Endothelial cell of umbilical vein (primary cell): ENCODE measurements around the gene PXN. TPM values are rescaled to one million over a fixed set of nuclear protein-coding genes. Genes with fewer than 3 reads are reported as not detected.

ENCODE experiments used
- BruUV-seq: library from RNA; stranded (reverse); fragments of 400-500 nt; replicated peaks from 2 replicates; lab custom pipeline; 2021; lab: Mats Ljungman, UMichigan
- CTCF ChIA-PET: fragments of 300-600, 350-600 bp; sonication (Branson Sonifier 250); formaldehyde crosslinking; loops from one replicate; lab custom pipeline; 2021; ENCODE audit warnings: antibody characterized with exemption, inconsistent platforms; lab: Charles Lee
- POLR2A ChIA-PET: fragments of 300-600, 350-600 bp; sonication (Branson Sonifier 250); formaldehyde crosslinking; loops from one replicate; lab custom pipeline; 2021; ENCODE audit warnings: antibody characterized with exemption, inconsistent platforms; lab: Charles Lee
- DNase-seq: peaks from one replicate; pipeline ENCODE4 v3.0.0-alpha.2; 2011; ENCODE audit warnings: low read depth, low spot score
- FAIRE-seq: peaks from 2 replicates; lab custom pipeline; 2011; peaks lifted over from hg19 to GRCh38; lab: Jason Lieb, UNC
- H2AFZ ChIP-seq: 2 replicates; pipeline ENCODE4 v1.6.0; 2012; ENCODE audit warnings: low read depth, low read length, control low read depth, inconsistent platforms
- H3K27ac ChIP-seq: 2 replicates; pipeline ENCODE4 v1.5.1; 2011; ENCODE audit warnings: low read depth, mild to moderate bottlenecking, control low read depth, low read length, moderate library complexity; ENCODE audit not compliant: insufficient read depth
- H3K27me3 ChIP-seq, 2 experiments: 2 replicates each; pipeline versions ENCODE4 v1.6.0 to v1.6.1; 2011; ENCODE audit warnings: low read length in 2 of 2, mixed read lengths in 1 of 2; ENCODE audit not compliant: control insufficient read depth in 2 of 2, insufficient read depth in 2 of 2
- H3K36me3 ChIP-seq, 2 experiments: 2 replicates in 1 of 2; 3 replicates in 1 of 2; pipeline ENCODE4 v1.5.1; 2011; ENCODE audit warnings: low read length in 2 of 2, mild to moderate bottlenecking in 1 of 2, moderate library complexity in 1 of 2; ENCODE audit not compliant: control insufficient read depth in 2 of 2, insufficient read depth in 2 of 2; ENCODE audit errors: extremely low read depth in 1 of 2
- H3K4me1 ChIP-seq: 3 replicates; pipeline ENCODE4 v1.5.1; 2011; ENCODE audit warnings: mild to moderate bottlenecking, low read length; ENCODE audit not compliant: control insufficient read depth, insufficient read depth; ENCODE audit errors: extremely low read depth
- H3K4me2 ChIP-seq: 2 replicates; pipeline ENCODE4 v1.6.1; 2011; ENCODE audit warnings: low read length, control low read depth, mixed read lengths; ENCODE audit not compliant: insufficient read depth
- H3K4me3 ChIP-seq, 3 experiments: fragments of 200-600 bp in 1 of 3; sonication (generic), shearing (Covaris generic) in 1 of 3; replicated peaks in 1 of 3; 2 replicates each; pipeline ENCODE4 v1.5.1; 2011 to 2016; ENCODE audit warnings: control low read depth in 3 of 3, low read length in 3 of 3, mild to moderate bottlenecking in 2 of 3, inconsistent platforms in 1 of 3, low read depth in 1 of 3, moderate library complexity in 1 of 3; ENCODE audit not compliant: insufficient read depth in 1 of 3
- H3K79me2 ChIP-seq: 2 replicates; pipeline ENCODE4 v1.6.0; 2012; ENCODE audit warnings: low read length, inconsistent platforms; ENCODE audit not compliant: control insufficient read depth, insufficient read depth
- H3K9ac ChIP-seq: replicated peaks from 2 replicates; pipeline ENCODE3; 2011; ENCODE audit warnings: low read length, control low read depth; ENCODE audit not compliant: insufficient read depth; ENCODE audit errors: extremely low read depth
- H3K9me1 ChIP-seq: replicated peaks from 3 replicates; pipeline ENCODE4 v1.6.0; 2011; ENCODE audit warnings: mild to moderate bottlenecking, low read length; ENCODE audit not compliant: control insufficient read depth, insufficient read depth; ENCODE audit errors: extremely low read depth
- H3K9me3 ChIP-seq: replicated peaks from 2 replicates; pipeline ENCODE4 v1.5.1; 2012; ENCODE audit warnings: low read length, inconsistent platforms; ENCODE audit not compliant: control insufficient read depth, insufficient read depth
- H4K20me1 ChIP-seq: replicated peaks from 2 replicates; pipeline ENCODE3; 2011; ENCODE audit warnings: mild to moderate bottlenecking, low read length; ENCODE audit not compliant: control insufficient read depth, insufficient read depth; ENCODE audit errors: extremely low read depth
- CTCF ChIP-seq, 2 donors: IDR thresholded peaks; 1 replicate in 1 of 2; 2 replicates in 1 of 2; pipeline ENCODE4 v1.5.1; 2011; ENCODE audit warnings: low read length in 2 of 2, mild to moderate bottlenecking in 2 of 2, moderate library complexity in 2 of 2, control low read depth in 1 of 2, inconsistent platforms in 1 of 2, low read depth in 1 of 2; ENCODE audit not compliant: insufficient read depth in 1 of 2; ENCODE audit errors: extremely low read depth in 1 of 2
- EZH2 ChIP-seq: IDR thresholded peaks from 2 replicates; pipeline ENCODE4 v1.6.1; 2012; ENCODE audit warnings: borderline replicate concordance, low read depth, mild to moderate bottlenecking, moderate library complexity, low read length, inconsistent platforms; ENCODE audit not compliant: severe bottlenecking
- GATA2 ChIP-seq: IDR thresholded peaks from 2 replicates; pipeline ENCODE4 v1.7.0; 2011; ENCODE audit warnings: low read depth, mild to moderate bottlenecking, moderate library complexity, mixed read lengths, low read length; ENCODE audit not compliant: insufficient read length, insufficient read depth
- POLR2A ChIP-seq: IDR thresholded peaks from 2 replicates; pipeline ENCODE4 v1.6.1; 2012; ENCODE audit warnings: low read depth, mild to moderate bottlenecking, control low read depth, low read length
- POLR2AphosphoS5 ChIP-seq: IDR thresholded peaks from 2 replicates; pipeline ENCODE4 v1.6.1; 2012; ENCODE audit warnings: low read depth, mild to moderate bottlenecking, control low read depth, low read length, moderate library complexity; ENCODE audit not compliant: insufficient read depth
- dilution Hi-C: fragments of 300-500 bp; cut with MboI; formaldehyde crosslinking; loops from one replicate; pipeline ENCODE4 v1.15.0; 2019; ENCODE audit warnings: low sequenced_read_pairs; ENCODE audit not compliant: extremely low pct_ligation_motif_present
- intact Hi-C: fragments of 100-400 bp; cut with micrococcal nuclease; formaldehyde crosslinking; loops from one replicate; pipeline ENCODE4 v1.10.0; 2022
- polyA plus RNA-seq, 4 experiments: library from polyadenylated mRNA; depleted of rRNA in 3 of 4; stranded (reverse) in 3 of 4; unstranded in 1 of 4; fragments of >200 nt; gene quantifications; 2 replicates each; pipeline versions ENCODE4 v1.2.1 to v1.2.3, GENCODE V29; 2011 to 2012; ENCODE audit warnings: missing spikeins in 1 of 4
- total RNA-seq: library from RNA; stranded (reverse); gene quantifications from 2 replicates; pipeline ENCODE4 v1.2.3, GENCODE V29; 2021

The PXN gene
- total and polyA plus RNA-seq, 2 donors (not counting 3 experiments of a cell fraction or from before 2014, with no cell fraction given) = 132 to 258 TPM

- ChIA-PET POLR2A (interaction anchor here (7.6 kb wide), 1 partner anchor 21 kb away, joined by 32 read pairs; the partner anchor contains the start of gene RPLP0), CTCF (interaction anchor here (1.3 to 2.1 kb wide), 2 partner anchors 10 to 44 kb away, joined by 3 to 9 read pairs; partner anchors contain the start of gene PXN)
- Histone ChIP-seq H3K9ac (no peak overlapping the region), H3K4me3 (no peak overlapping the region), H3K9me1 (no peaks in the 10 kb centered on the region), H3K79me2 (peaks cover 59% of the 10 kb centered on the region), H3K27me3 (no peaks in the 10 kb centered on the region), H3K27ac (no peak overlapping the region), H3K4me1 (peaks cover 16% of the 10 kb centered on the region), H2AFZ (no peak overlapping the region), H3K4me2 (no peak overlapping the region), H4K20me1 (no peaks in the 10 kb centered on the region), H3K9me3 (no peaks in the 10 kb centered on the region), H3K36me3 (peaks cover 20 to 67% of the 10 kb centered on the region in 2 experiments)
- BruUV-seq = no TSS peak
- FAIRE-seq = no peak
- dilution Hi-C loops = no loop called here
- DNase-seq = no peak
- TF ChIP-seq CTCF (IDR thresholded peaks at IDR 0.05; ENCODE audit: extremely low read depth in 1 of 2, insufficient read depth in 1 of 2, low read depth in 1 of 2, low read length in 2 of 2) (no peak), POLR2AphosphoS5 (peak; percentile 31), POLR2A (no peak), EZH2 (no peak), GATA2 (no peak)
- intact Hi-C loops = no loop called here
Measured at GRCh38 chr12:120221576-120221900, 44.0 kb downstream of the PXN start.
